ENCODE results near the gene POFUT1. TPM values are rescaled to one million over a fixed set of nuclear protein-coding genes. Genes with fewer than 3 reads are reported as not detected.
"Not testable (repeated sequence)": the region's sequence is repeated elsewhere in the genome, so short reads cannot be mapped to it uniquely, and the experiment has no call there.

Gene POFUT1
- total RNA-seq, 1 experiment from 2014 or later = 27.4 TPM

DNA sequence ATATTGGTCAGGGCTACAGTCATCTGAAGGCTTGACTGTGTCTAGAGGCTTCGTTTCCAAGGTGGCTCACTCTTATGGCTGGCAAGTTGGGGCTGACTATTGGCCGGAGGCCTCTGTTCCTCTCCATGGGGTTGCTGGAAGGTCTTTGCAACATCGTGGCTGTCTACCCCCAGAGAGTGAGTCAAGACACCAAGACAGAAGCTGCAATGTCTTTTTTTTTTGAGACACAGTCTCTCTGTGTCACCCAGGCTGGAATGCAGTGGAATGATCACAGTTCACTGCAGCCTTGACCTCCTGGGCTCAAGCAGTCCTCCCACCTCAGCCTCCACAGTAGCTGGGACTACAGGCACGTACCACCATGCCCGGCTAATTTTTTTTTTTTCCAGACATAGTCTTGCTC lies 40.4 kb downstream of the POFUT1 start:
- no peak for DNase-seq (ENCODE audit: low spot score)
- in situ Hi-C loops (cut with HindIII; ENCODE audit: low sequenced_read_pairs) = no loop called here

DNA sequence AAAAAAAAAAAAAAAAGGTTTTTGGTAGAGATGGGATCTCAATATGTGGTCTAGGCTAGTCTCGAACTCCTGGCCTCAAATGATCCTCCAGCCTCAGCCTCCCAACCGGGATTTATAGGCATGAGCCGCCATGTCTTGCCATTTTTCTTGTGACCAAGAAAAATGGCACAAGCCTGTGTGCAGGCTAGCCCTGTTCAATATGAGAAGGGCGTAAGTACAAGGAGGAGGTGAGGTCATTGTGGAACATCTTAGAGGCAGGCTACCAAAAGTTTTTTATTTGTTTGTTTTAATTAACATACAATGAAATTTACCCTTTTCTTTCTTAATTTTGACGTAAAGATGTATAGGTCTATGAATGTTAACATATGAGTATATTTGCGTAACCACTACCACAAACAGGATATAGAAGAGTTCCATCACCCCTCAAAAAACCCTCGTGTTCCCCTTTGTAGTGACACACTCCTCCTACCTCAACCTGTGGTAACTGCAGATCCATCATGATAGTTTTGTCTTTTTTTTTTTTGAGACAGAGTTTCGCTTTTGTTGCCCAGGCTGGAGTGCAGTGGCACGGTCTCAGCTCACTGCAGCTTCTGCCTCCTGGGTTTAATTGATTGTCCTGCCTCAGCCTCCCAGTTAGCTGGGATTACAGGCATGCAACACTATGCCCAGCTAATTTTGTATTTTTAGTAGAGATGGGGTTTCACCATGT lies 41.5 kb downstream of the POFUT1 start:
- no peak for DNase-seq (ENCODE audit: low spot score)
- in situ Hi-C loops (cut with HindIII; ENCODE audit: low sequenced_read_pairs) = no loop called here

DNA sequence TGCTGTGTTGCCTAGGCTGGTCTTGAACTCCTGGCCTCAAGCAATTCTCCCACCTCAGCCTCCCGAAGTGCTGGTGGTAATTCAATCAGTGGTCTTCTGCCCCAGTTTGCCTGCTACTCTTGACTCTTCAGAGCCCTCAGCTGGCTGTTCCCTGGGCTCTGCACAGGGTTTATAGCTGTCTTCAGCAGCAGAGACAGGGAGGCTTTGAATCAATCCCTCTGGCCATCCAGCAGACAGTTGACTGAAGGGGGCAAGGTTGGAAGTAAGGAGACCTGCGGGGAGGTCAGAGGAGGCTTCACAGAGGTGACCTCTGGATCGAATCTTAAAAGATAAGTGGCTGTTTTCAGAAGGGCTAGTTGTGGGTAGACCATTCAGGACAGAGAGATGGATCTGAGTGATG lies 43.8 kb downstream of the POFUT1 start:
- in situ Hi-C loops (cut with HindIII; ENCODE audit: low sequenced_read_pairs) = no loop called here
- DNase-seq (ENCODE audit: low spot score) = no peak

DNA sequence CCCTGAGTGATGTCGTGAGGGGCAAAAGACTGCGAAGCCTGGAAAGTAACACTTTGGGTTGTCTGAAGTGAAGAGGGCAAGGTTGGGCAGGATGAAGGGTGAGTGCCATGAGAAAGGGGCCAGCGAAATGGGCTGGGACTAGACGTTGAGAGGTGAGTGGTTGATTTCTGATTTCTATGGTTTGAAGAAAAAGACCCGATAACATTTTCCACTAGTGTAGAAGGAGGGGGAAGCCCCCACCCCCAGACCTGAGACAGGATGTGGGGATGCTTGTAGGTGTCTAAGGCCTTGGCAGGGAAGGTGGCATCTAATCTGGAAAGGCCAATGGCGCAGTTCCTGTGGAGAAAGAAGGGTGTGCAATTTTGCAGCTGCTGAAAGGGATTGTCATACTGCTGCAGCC lies 44.5 kb downstream of the POFUT1 start:
- in situ Hi-C loops (cut with HindIII; ENCODE audit: low sequenced_read_pairs) = no loop called here

DNA sequence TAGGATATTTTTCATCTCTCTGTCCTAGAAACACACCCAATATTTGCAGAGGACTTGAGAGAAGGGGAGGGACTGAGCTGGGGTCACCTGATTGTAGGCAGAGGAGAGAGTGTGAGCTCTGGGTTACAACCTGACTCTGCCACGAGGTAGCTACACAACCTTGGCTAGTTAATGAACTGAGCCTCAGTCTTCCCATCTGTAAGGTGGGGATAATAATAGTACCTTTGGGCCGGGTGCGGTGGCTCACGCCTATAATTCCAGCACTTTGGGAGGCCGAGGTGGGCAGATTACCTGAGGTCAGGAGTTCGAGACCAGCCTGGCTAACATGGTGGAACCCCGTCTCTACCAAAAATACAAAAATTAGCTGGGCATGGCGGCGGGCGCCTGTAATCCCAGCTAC lies 53.3 kb downstream of the POFUT1 start:
- in situ Hi-C loops (cut with HindIII; ENCODE audit: low sequenced_read_pairs); DNase-seq (ENCODE audit: low spot score): not testable (repeated sequence)

More for the DNA sequence above, 44.5 kb downstream of the POFUT1 start:
- no peak for DNase-seq (ENCODE audit: low spot score)

DNA sequence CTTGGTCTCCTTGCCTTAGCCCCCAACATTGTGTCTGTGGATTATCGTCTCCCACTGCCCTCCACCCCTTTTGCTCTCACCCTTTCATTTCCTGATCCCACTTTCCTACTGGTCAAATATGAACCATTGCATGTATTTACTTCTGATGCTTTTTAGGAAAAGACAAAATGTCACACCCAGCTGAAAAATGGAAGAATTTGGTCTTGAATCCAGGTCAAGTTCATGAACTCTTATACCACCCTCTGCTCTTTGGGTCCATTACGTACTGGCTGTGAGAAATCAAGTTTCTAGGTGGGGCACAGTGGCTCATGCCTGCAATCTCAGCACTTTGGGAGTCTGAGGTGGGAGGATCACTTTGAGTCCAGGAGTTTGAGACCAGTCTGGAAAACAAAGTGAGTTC lies 54.0 kb downstream of the POFUT1 start:
- in situ Hi-C loops (cut with HindIII; ENCODE audit: low sequenced_read_pairs) = no loop called here
- DNase-seq (ENCODE audit: low spot score) = no peak

DNA sequence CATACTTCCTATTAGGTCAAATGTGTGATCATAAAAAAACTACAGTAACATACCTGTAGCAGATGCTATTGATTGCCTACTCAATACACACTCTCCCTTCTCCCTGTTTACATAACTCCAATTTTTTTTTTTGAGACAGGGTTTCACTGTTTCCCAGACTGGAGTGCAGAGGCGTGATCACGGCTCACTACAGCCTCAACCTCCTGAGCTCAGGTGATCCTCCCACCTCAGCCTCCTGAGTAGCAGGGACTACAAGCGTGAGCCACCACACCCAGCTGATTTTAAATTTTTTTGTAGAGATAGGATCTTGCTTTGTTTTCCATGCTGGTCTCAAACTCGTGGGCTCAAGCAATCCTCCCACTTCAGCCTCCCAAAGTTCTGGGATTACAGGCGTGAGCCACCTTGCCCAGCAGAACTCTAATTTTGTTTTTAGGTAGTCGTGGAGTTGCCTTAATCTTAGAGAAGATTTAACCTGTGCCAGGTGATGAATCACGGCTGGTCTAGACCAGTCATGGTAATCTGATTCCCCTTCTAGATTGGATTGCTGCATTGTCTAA lies 55.8 kb downstream of the POFUT1 start:
- in situ Hi-C loops (cut with HindIII; ENCODE audit: low sequenced_read_pairs) = no loop called here
- DNase-seq (ENCODE audit: low spot score) = no peak

DNA sequence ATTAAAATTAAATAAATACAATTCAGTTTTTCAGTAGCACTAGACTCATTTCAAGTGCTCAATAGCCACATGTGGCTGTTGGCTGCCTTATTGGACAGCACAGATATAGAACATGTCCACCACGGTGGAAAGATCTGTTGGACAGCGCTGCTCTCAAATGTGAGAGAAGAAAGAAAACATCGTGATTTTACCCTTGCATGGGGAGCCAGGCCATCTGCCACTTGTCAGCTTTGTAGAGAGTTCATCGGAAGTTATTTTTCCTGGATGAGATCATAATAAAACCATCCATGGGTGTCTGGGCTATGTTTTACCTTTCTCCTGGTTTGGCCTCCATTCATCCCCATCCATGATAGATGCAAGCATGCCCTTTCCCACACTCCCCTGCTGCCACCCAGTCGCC lies 63.9 kb downstream of the POFUT1 start:
- peak; percentile 87 for DNase-seq (ENCODE audit: low spot score)
- in situ Hi-C loops (cut with HindIII; ENCODE audit: low sequenced_read_pairs) = no loop called here

DNA sequence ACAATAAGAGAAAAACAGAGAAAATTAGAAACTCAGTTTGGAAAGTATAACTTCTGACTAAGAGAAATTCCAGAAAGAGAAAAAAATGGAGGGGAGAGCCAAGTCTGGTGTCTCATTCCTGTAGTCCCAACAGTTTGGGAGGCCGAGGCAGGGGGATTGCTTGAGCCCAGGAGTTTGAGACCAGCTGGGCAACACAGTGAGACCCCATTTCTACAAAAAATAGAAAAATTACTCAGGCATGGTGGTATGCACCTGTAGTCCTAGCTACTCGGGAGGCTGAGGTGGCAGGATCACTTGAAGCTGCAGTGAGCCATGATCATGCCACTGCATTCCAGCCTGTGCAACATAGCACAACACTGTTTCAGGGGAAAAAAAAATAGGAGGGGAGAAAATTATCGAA lies 66.7 kb downstream of the POFUT1 start:
- DNase-seq (ENCODE audit: low spot score) = no peak
- in situ Hi-C loops (cut with HindIII; ENCODE audit: low sequenced_read_pairs) = no loop called here

DNA sequence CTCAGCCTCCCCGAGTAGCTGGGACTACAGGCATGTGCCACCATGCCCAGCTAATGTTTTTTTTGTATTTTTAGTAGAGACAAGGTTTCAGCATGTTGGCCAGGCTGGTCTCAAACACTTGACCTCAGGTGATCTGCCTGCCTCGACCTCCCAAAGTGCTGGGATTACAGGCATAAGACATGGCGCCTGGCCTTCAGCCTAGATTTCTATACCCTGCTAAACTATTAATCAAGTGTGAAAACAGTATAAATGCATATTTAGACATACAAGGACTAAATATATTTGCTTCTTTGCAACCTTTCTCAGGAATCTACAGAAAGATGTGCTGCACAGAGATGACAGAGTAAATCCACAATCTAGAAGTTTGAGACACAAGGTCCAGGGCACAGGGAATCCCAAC lies 67.5 kb downstream of the POFUT1 start:
- in situ Hi-C loops (cut with HindIII; ENCODE audit: low sequenced_read_pairs); DNase-seq (ENCODE audit: low spot score): not testable (repeated sequence)

DNA sequence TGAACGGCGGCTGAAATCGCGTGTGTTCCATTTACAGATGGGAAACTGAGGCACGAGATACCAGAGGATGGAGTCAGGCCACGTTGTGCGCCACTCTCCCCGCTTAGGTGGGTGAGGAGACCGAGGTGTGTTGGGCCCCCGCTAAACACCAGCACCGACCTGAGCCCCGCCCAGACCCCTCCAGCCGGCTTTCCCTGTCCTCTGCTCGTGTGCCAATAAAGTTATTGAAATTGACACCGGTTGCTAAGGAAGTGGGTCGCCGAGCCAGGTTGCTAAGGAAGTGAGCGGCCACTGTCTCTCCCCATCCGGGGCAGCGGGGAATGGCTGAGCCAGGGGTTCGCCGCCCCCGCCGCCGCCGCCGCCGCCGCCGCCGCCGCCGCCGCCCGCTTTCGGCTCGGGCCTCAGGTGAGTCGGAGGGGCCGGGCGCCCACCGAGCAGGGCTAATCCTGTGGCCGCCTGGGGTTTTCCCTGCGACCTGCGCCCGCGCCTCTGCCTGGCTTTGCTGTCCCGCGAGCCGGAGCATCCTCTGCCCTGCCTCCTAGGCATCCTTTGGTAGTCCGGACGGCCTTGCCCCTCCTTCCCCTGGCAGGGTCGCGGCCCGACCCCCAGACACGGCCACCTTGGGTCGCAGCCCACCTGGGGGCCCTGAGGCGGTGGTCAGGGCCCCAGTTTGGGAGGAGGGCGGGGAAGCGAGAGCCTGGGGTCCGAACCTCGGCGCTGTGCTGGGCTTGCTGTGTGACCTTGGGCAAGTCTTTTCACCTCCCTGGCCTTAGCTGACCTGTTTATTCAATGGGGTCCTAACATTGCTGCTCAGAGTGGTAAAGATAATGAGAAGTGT lies 69.9 kb downstream of the POFUT1 start, which contains the start of gene KIF3B:
TSS of gene KIF3B (plus strand) at position 291 of the 838 bp plus-strand sequence. CDS start 32,127 bp downstream, outside the sequence.
- DNase-seq (ENCODE audit: low spot score) = peak; percentile 89
- in situ Hi-C loops (cut with HindIII; ENCODE audit: low sequenced_read_pairs) = no loop called here

DNA sequence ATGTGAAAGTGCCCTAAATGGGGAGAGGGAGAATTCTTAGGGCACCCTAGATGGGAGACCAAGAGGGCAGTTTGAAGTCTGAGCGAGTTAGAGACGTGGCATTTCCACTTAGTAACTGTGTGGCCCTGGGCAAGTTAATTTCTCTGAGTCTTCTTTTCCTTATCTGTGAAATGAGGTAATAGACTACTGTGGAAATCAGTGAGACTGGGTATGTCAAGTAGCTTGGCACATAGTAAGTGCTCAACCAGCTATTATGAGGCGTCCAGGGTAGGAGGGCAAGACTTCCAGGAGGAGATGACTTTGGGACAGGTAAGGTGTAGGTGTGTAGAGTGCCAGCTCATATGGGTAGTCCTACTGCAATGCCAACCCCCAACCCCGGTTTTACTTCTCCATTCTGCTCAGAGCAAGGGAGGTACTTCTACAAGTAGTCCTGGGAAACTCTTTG lies 70.5 kb downstream of the POFUT1 start:
- no peak for DNase-seq (ENCODE audit: low spot score)
- in situ Hi-C loops (cut with HindIII; ENCODE audit: low sequenced_read_pairs) = no loop called here

DNA sequence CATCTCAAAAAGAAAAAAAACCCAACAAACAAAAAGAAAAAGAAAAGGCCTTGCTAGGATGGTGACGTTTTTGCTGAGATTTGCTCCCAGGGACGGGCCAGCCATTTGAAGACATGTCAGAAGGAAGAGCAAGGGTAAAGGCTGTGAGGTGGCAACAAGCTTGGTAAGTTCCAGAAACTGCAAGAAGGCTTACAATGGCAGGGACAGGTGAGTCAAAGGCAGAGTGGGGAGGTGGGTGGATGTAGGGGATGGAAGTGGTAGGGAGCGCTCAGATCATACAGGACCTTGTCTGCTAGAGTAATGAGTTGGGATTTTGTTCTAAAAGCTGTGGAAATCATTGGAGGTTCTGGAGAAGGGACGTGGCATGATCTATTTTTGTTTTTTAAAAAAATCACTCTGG lies 74.0 kb downstream of the POFUT1 start:
- in situ Hi-C loops (cut with HindIII; ENCODE audit: low sequenced_read_pairs) = no loop called here

DNA sequence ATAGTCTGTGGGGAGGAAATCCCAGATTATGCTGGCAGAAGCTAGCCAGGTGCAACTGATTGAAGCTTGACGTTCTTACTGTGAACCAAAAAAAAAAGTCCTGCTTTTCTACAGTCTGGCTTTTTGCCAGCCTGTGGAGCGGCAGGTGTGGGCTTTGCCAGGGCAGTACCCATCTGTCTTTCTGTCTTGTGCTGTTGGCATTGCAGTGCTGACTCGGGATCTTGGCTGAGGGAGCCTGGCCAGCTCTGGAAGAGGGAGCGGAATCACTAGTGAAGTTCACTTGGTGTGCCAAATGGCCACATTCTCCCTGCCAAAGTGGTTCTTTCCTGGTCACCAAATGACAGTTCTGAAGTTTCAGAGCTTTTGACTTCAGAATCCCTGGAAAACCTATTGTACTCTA lies 74.8 kb downstream of the POFUT1 start:
- in situ Hi-C loops (cut with HindIII; ENCODE audit: low sequenced_read_pairs) = no loop called here
- DNase-seq (ENCODE audit: low spot score) = peak; percentile 99

More for the DNA sequence above, 74.0 kb downstream of the POFUT1 start:
- no peak for DNase-seq (ENCODE audit: low spot score)

DNA sequence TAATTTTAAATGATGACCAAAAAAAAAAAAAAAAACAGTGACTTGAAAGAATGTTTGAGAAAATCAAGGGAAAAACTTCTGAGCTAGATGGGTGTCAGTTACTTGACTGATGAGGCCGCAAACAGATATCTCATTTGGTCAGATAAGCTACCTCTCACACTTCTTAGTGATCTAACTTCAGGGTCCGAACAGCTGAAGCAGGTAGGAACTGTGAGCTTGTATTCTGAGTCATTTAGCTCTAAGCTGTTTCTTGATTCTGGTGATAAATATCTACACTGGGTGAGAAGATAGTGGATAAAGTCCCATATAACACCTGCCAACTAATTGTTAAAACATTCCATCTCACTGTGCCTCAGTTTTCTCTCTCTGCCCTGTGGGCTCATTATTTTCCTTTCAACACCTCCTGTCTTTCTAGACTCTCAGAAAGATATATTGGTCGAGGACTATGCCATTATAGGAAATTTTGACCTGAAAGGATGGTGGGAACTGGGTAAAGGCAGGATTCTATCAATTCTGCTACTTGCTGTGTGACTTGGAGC lies 77.5 kb downstream of the POFUT1 start:
- DNase-seq (ENCODE audit: low spot score) = no peak
- in situ Hi-C loops (cut with HindIII; ENCODE audit: low sequenced_read_pairs) = no loop called here

DNA sequence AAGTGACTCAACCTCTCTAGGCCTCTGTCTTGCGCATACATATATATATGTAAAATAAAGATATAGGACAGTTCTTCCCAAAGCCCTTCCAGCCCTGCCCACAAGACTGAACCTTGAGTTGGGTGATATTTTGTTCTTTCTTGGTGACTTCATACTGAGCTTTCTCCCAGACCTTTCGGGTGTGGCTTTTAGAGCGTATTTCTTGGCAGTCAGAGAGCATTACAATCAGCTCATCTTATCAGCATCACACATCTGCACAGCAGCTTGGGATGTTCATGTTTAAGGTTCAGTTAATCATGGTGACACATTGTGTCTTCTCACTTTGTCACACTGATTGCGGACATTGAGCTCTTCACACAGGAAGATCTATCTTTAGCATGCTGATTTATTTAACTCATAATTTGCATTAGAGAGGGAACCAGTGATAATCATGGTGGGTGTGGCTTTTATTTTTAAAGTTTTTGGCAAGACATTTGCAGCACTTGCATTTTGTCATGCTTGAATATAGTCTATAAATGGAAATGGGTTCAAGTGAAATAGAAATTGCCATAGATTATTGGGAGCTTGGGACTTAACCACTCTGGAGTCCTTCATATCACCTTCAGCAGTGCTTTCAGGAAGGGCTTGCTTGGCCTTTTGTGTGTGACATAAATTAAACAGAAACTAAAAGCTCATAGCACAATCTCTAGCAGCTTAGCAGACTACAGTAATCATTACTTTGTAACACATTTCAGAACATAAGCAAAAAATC lies 78.1 kb downstream of the POFUT1 start:
- DNase-seq (ENCODE audit: low spot score) = no peak
- in situ Hi-C loops (cut with HindIII; ENCODE audit: low sequenced_read_pairs) = no loop called here

DNA sequence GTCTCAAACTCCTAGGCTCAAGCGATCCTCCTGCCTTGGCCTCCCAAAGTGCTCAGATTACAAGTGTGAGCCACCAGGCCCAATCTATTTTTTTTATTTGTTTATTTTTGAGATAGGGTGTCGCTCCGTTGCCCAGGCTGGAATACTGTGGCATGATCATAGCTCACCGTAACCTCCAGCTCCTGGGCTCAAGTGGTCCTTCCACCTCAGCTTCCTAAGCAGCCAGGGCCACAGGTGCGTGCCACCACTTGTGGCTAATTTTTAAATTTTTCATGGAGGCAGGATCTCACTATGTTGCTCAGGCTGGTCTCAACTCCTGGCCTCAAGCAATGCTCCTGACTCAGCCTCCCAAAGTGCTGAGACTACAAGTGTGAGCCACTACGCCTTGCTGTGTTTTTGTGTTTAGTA lies 79.6 kb downstream of the POFUT1 start:
- no peak for DNase-seq (ENCODE audit: low spot score)
- in situ Hi-C loops (cut with HindIII; ENCODE audit: low sequenced_read_pairs) = no loop called here

Measured in G401 (cell line).